Thymus (tissue), 11 donors: ENCODE data around the gene PEX7. TPM values are rescaled to one million over a fixed set of nuclear protein-coding genes. Genes with fewer than 3 reads are reported as not detected.
"Not testable (repeated sequence)": the region's sequence is repeated elsewhere in the genome, so short reads cannot be mapped to it uniquely, and the experiment has no call there.

Experiments used
- DNase-seq, 9 donors: peaks; one replicate each; pipeline ENCODE4 v3.0.0-alpha.2; 2013; ENCODE audit warnings: low spot score in 9 of 9, low read depth in 6 of 9, missing footprints in 1 of 9
- H3K27ac ChIP-seq, 2 donors: one replicate each; pipeline ENCODE4 v1.5.1; 2013; ENCODE audit warnings: control low read depth in 1 of 2, low read depth in 1 of 2, low read length in 1 of 2, mild to moderate bottlenecking in 1 of 2, moderate library complexity in 1 of 2
- H3K27me3 ChIP-seq, 2 donors: one replicate each; pipeline ENCODE4 v1.5.1; 2013; ENCODE audit warnings: low read length in 1 of 2; ENCODE audit not compliant: control insufficient read depth in 2 of 2, insufficient read depth in 1 of 2
- H3K36me3 ChIP-seq, 2 donors: one replicate each; pipeline ENCODE4 v1.5.1; 2013; ENCODE audit warnings: low read length in 1 of 2, mild to moderate bottlenecking in 1 of 2, moderate library complexity in 1 of 2; ENCODE audit not compliant: control insufficient read depth in 2 of 2, insufficient read depth in 2 of 2
- H3K4me1 ChIP-seq, 2 donors: one replicate each; pipeline ENCODE4 v1.5.1; 2013; ENCODE audit warnings: low read length in 2 of 2; ENCODE audit not compliant: control insufficient read depth in 2 of 2, insufficient read depth in 2 of 2
- H3K4me3 ChIP-seq, 2 donors: one replicate each; pipeline ENCODE4 v1.5.1; 2013; ENCODE audit warnings: low read length in 2 of 2, control low read depth in 1 of 2, mild to moderate bottlenecking in 1 of 2
- H3K9me3 ChIP-seq, 2 donors: one replicate each; pipeline ENCODE4 v1.5.1; 2013; ENCODE audit warnings: low read length in 1 of 2, mild to moderate bottlenecking in 1 of 2; ENCODE audit not compliant: control insufficient read depth in 2 of 2, insufficient read depth in 1 of 2
- WGBS: extraction: QIAGEN DNeasy Blood & Tissue Kit; methylation state at CpG from one replicate; pipeline ENCODE4 v1.1.7; 2013; 5-methylcytosine and 5-hydroxymethylcytosine counted together
- polyA plus RNA-seq: library from polyadenylated mRNA; stranded (reverse); fragments of 200-250 nt; gene quantifications from one replicate; pipeline ENCODE4 v1.2.3, GENCODE V29; 2013
- total RNA-seq: library from RNA; stranded (reverse); fragments of 120-200 nt; gene quantifications from one replicate; pipeline ENCODE4 v1.2.4, GENCODE V29; 2013
- donor health status: healthy.

The PEX7 gene
- total and polyA plus RNA-seq, 2 donors, result 7.4 to 8.4 TPM

- no peaks in the 10 kb centered on the region for H3K9me3 ChIP-seq
- no peak overlapping the region for H3K4me3 ChIP-seq
- 93% methylated on average over 5 of the region's 5 CpGs for WGBS
Measured at GRCh38 chr6:136795996-136796395, 26.4 kb upstream of the PEX7 start.

GRCh38 chr6:136798044-136798443 lies 24.3 kb upstream of the PEX7 start:
- H3K4me1 ChIP-seq, result peaks cover 3 to 6% of the 10 kb centered on the region in 2 donors
- H3K9me3 ChIP-seq, result no peaks in the 10 kb centered on the region
- no peaks in the 10 kb centered on the region for H3K36me3 ChIP-seq
- H3K27ac ChIP-seq, result no peak overlapping the region
- WGBS, result 99% methylated on average over 1 of the region's 1 CpG
- H3K27me3 ChIP-seq, result no peaks in the 10 kb centered on the region
- no peak for DNase-seq
- H3K4me3 ChIP-seq, result no peak overlapping the region

More at GRCh38 chr6:136795996-136796395, 26.4 kb upstream of the PEX7 start:
- H3K27ac ChIP-seq, result no peak overlapping the region
- no peaks in the 10 kb centered on the region for H3K36me3 ChIP-seq
- H3K27me3 ChIP-seq, result peaks cover 0 to 6% of the 10 kb centered on the region in 2 donors
- DNase-seq, result no peak
- peaks cover 6 to 14% of the 10 kb centered on the region in 2 donors for H3K4me1 ChIP-seq

DNA sequence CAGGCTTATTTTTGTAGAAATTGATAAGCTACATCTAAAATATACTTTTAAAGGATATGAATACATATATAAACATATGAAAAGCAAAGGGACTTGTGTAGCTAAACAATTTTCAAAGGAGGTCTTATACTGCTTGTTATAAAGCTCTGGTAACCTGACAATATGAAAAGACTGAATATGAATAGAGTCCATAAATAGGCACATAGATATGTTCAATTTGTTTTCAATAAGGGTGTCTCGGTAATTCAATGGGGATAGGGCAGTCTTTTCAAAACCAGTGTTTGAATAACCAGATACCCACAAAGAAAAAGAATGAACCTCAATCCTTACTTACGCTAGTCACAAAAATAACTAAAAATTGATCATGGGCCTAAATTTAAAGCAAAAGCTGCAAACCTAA lies 20.8 kb upstream of the PEX7 start:
- Histone ChIP-seq H3K9me3 (no peaks in the 10 kb centered on the region), H3K27ac (no peak overlapping the region), H3K36me3 (no peaks in the 10 kb centered on the region), H3K4me1 (no peaks in the 10 kb centered on the region), H3K27me3 (no peaks in the 10 kb centered on the region), H3K4me3 (no peak overlapping the region)
- DNase-seq, result no peak
- WGBS, result 97% methylated on average over 2 of the region's 2 CpGs

DNA sequence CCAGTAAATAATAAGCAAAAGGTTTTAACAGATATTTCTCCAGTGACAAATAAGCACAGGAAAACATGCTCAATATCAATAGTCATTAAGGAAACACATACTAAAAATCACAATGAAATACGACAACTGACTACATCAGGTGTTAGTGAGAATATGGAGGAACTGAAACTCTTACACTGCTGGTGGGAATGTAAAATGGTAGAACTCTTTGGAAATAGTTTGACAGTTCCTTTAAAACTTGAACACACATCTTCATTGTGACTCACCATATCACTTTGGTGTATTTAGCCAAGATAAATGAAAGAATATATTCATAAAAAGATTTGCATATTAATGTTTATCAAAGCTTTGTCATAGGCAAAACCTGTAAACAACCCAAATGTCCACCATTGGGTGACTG lies 18.8 kb upstream of the PEX7 start:
- DNase-seq, result no peak
- Histone ChIP-seq H3K36me3 (no peaks in the 10 kb centered on the region), H3K27me3 (no peaks in the 10 kb centered on the region), H3K9me3 (no peaks in the 10 kb centered on the region), H3K27ac (no peak overlapping the region), H3K4me1 (no peaks in the 10 kb centered on the region), H3K4me3 (no peak overlapping the region)
- WGBS, result 96% methylated on average over 1 of the region's 1 CpG

DNA sequence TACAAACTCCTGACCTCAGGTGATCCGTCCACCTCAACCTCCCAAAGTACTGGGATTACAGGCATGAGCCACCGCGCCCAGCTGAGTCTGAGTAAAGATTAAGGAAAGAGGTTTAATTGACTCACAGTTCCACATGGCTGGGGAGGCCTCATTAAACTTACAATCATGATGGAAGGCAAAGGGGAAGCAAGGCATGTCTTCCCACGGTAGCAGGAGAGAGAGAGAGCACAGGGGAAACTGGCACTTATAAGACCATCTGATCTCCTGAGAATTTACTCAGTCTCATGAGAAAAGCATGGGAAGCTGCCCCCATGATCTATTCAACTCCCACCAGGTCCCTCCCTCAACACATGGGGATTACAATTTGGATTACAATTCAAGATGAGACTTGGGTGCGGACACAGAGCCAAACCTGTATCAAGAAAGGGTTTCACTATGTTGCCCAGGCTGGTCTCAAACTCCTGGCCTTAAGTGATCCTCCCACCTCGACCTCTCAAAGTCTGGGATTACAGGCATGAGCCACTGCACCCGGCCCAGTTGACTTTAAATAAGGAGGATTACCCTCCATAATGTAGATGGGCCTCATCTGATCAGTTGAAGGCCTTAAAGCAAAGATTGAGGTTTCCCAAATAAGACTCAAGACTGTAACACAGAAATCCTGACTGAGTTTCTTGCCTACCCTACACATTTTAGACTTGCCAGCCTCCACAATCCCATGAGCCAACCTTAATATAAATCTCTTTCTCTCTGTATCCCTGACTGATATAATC lies 13.1 kb upstream of the PEX7 start:
- Histone ChIP-seq H3K27me3 (no peaks in the 10 kb centered on the region), H3K36me3 (no peaks in the 10 kb centered on the region), H3K4me1 (no peaks in the 10 kb centered on the region), H3K27ac (no peak overlapping the region), H3K4me3 (no peak overlapping the region), H3K9me3 (no peaks in the 10 kb centered on the region)
- DNase-seq, result no peak
- 95% methylated on average over 7 of the region's 7 CpGs for WGBS

- Histone ChIP-seq H3K36me3 (no peaks in the 10 kb centered on the region), H3K4me1 (no peaks in the 10 kb centered on the region), H3K9me3 (no peaks in the 10 kb centered on the region), H3K4me3 (no peak overlapping the region), H3K27ac (no peak overlapping the region), H3K27me3 (no peaks in the 10 kb centered on the region)
- DNase-seq, result no peak
Measured at GRCh38 chr6:136811272-136811671, 11.1 kb upstream of the PEX7 start.

DNA sequence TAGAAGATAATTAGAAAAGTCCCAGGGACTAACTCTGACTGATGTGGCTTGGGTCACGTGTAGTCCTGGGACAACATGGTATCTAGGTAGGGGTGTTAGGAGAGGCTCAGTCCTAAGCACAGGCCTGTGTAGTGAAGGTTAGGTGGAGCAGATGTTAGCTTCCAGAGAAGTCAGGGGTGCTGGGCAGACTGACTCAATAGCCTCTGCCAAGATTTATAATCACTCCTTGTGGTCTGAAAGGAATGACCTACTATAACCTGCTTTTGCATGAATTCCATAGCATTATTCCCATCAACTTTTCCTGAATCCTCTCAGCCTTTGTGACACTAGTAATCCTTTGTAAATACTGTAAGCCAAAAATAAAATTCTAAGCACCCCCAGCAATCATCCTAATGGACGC lies 10.2 kb upstream of the PEX7 start:
- no peak overlapping the region for H3K27ac ChIP-seq
- H3K9me3 ChIP-seq, result no peaks in the 10 kb centered on the region
- no peaks in the 10 kb centered on the region for H3K36me3 ChIP-seq
- H3K27me3 ChIP-seq, result no peaks in the 10 kb centered on the region
- over 99% methylated on average over 2 of the region's 2 CpGs for WGBS
- H3K4me1 ChIP-seq, result no peaks in the 10 kb centered on the region
- no peak for DNase-seq
- no peak overlapping the region for H3K4me3 ChIP-seq

GRCh38 chr6:136815608-136816007 lies 6.8 kb upstream of the PEX7 start:
- not testable (repeated sequence) for H3K27ac ChIP-seq, H3K4me3 ChIP-seq, DNase-seq, H3K27me3 ChIP-seq, H3K4me1 ChIP-seq, H3K9me3 ChIP-seq, H3K36me3 ChIP-seq
- 82% methylated on average over 1 of the region's 1 CpG for WGBS

- H3K36me3 ChIP-seq, result no peaks in the 10 kb centered on the region
- no peak for DNase-seq
- no peaks in the 10 kb centered on the region for H3K9me3 ChIP-seq
- 98% methylated on average over 2 of the region's 2 CpGs for WGBS
- no peaks in the 10 kb centered on the region for H3K4me1 ChIP-seq
- no peaks in the 10 kb centered on the region for H3K27me3 ChIP-seq
- no peak overlapping the region for H3K4me3 ChIP-seq
- no peak overlapping the region for H3K27ac ChIP-seq
Measured at GRCh38 chr6:136816656-136817055, 5.7 kb upstream of the PEX7 start.
